WI38 (cell line): ENCODE results near the gene KRT79.

Experiments used
- H3K4me3 ChIP-seq: 2 replicates; pipeline ENCODE4 v1.5.1; 2011; ENCODE audit warnings: low read depth, mild to moderate bottlenecking, control low read depth, low read length
- CTCF ChIP-seq: IDR thresholded peaks from 2 replicates; pipeline ENCODE4 v1.5.1; 2012; ENCODE audit warnings: low read depth, mild to moderate bottlenecking, control low read depth, low read length

KRT79 gene

GRCh38 chr12:52807544-52808470, 26.3 kb downstream of the KRT79 start:
- TF ChIP-seq CTCF, result no peak
- H3K4me3 ChIP-seq, result no peak overlapping the region

- H3K4me3 ChIP-seq, result no peak overlapping the region
- no peak for TF ChIP-seq CTCF
These were observed 27.1 kb downstream of the KRT79 start for GRCh38 chr12:52806821-52807543.

GRCh38 chr12:52806169-52806811, 27.8 kb downstream of the KRT79 start:
- H3K4me3 ChIP-seq, result no peak overlapping the region
- TF ChIP-seq CTCF, result no peak

- TF ChIP-seq CTCF, result no peak
- no peak overlapping the region for H3K4me3 ChIP-seq
These were observed 28.4 kb downstream of the KRT79 start for GRCh38 chr12:52805739-52806138.

GRCh38 chr12:52805000-52805399, 29.1 kb downstream of the KRT79 start:
- no peak overlapping the region for H3K4me3 ChIP-seq
- no peak for TF ChIP-seq CTCF

- H3K4me3 ChIP-seq, result no peak overlapping the region
- TF ChIP-seq CTCF, result no peak
These were observed 31.7 kb downstream of the KRT79 start for GRCh38 chr12:52802442-52802841.
